Vagina (tissue), 2 donors: Measurements from ENCODE around the gene ELMO2. TPM values are rescaled to one million over a fixed set of nuclear protein-coding genes. Genes with fewer than 3 reads are reported as not detected.

Experiments
- DNase-seq, 2 donors: peaks; one replicate each; pipeline ENCODE4 v3.0.0-alpha.2; 2017; ENCODE audit errors: extremely low spot score in 2 of 2
- H3K27ac ChIP-seq: fragments of 200-600 bp; sonication (generic); one replicate; pipeline ENCODE4 v1.5.1; 2019
- H3K27me3 ChIP-seq: fragments of 200-600 bp; sonication (generic); one replicate; pipeline ENCODE4 v1.5.1; 2019
- H3K36me3 ChIP-seq, 2 donors: fragments of 200-600 bp; sonication (generic); one replicate each; pipeline ENCODE4 v1.5.1; 2017 to 2019
- H3K4me1 ChIP-seq: fragments of 200-600 bp; sonication (generic); one replicate; pipeline ENCODE4 v1.5.1; 2019
- H3K4me3 ChIP-seq, 2 donors: fragments of 200-600 bp; sonication (generic); 1 replicate in 1 of 2; 2 replicates in 1 of 2; pipeline ENCODE4 v1.5.1; 2016 to 2019
- H3K9me3 ChIP-seq: fragments of 200-600 bp; sonication (generic); one replicate; pipeline ENCODE4 v1.5.1; 2019
- POLR2A ChIP-seq, 2 donors: fragments of 450-650 bp; IDR thresholded peaks; one replicate each; pipeline ENCODE4 v1.6.1; 2017; ENCODE audit warnings: antibody characterized with exemption in 2 of 2, mild to moderate bottlenecking in 2 of 2, moderate library complexity in 2 of 2
- POLR2AphosphoS5 ChIP-seq, 2 donors: sonication (generic); formaldehyde crosslinking; IDR thresholded peaks; one replicate each; pipeline ENCODE4 v1.9.0; 2017; ENCODE audit warnings: antibody characterized with exemption in 2 of 2, mild to moderate bottlenecking in 2 of 2, low read depth in 1 of 2; ENCODE audit not compliant: insufficient read depth in 1 of 2
- intact Hi-C: fragments of 100-400 bp; cut with DNase I; formaldehyde crosslinking; loops from one replicate; pipeline ENCODE4 v1.15.1; 2023
- total RNA-seq: library from RNA; depleted of rRNA; stranded (reverse); fragments of >200 nt; gene quantifications from one replicate; pipeline ENCODE4 v1.2.3, GENCODE V29; 2016
- TF ChIP-seq, protein P1 (sequence below), 3 experiments: fragments of 450-650 bp in 2 of 3; fragments of 200-600 bp in 1 of 3; sonication (generic) in 1 of 3; IDR thresholded peaks; one replicate each; pipeline ENCODE4 v1.5.1; 2017 to 2019; ENCODE audit warnings: antibody characterized with exemption in 3 of 3, mild to moderate bottlenecking in 2 of 3, moderate library complexity in 2 of 3

ELMO2 gene
- total RNA-seq, 1 donor from 2014 or later = 73.9 TPM

DNA sequence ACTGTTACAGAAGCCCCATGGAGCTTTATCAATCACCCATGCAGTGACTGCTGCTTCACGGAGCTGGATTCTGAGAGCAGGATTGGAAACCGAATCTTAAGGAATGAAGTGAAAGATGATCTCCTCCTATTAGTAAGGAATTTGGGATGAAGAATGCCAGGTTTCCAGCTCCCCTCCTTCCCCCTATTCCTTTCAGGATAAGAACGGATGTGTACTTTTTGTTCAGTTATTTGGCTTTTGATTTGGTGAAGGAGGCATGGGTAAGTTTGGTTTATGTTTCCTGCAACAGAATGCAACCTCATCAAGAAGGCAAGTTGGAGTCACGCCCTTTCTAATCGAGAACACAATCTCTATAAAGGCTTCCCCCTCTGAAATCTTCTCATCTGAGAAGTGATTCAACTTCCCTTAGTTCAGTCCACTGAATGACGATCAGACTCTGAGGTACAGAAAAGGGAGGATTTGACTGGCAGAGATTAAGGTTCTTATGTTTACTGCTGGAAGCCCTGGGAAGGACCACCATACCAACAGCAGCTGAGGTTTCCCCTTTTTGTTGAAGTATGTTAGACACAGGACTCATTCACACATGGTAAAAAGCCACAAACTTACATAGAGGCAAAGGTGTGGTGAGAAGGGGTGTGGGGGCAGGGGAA, 5.5 kb downstream of the ELMO2 start:
- TF ChIP-seq POLR2AphosphoS5 (IDR thresholded peaks at IDR 0.05; ENCODE audit: insufficient read depth in 1 of 2, low read depth in 1 of 2) = no peak
- TF ChIP-seq, protein P1, sequence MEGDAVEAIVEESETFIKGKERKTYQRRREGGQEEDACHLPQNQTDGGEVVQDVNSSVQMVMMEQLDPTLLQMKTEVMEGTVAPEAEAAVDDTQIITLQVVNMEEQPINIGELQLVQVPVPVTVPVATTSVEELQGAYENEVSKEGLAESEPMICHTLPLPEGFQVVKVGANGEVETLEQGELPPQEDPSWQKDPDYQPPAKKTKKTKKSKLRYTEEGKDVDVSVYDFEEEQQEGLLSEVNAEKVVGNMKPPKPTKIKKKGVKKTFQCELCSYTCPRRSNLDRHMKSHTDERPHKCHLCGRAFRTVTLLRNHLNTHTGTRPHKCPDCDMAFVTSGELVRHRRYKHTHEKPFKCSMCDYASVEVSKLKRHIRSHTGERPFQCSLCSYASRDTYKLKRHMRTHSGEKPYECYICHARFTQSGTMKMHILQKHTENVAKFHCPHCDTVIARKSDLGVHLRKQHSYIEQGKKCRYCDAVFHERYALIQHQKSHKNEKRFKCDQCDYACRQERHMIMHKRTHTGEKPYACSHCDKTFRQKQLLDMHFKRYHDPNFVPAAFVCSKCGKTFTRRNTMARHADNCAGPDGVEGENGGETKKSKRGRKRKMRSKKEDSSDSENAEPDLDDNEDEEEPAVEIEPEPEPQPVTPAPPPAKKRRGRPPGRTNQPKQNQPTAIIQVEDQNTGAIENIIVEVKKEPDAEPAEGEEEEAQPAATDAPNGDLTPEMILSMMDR (IDR thresholded peaks at IDR 0.05) = no peak
- TF ChIP-seq POLR2A (IDR thresholded peaks at IDR 0.05) = no peak
- DNase-seq = no peak
- Histone ChIP-seq H3K4me1 (peaks cover 73% of the 10 kb centered on the region), H3K27ac (peak overlapping the region; percentile 84), H3K4me3 (peak overlapping the region; percentile 6 to 12), H3K9me3 (no peaks in the 10 kb centered on the region), H3K36me3 (peaks cover 0 to 10% of the 10 kb centered on the region in 2 donors), H3K27me3 (no peaks in the 10 kb centered on the region)
- intact Hi-C loops = no loop called here

DNA sequence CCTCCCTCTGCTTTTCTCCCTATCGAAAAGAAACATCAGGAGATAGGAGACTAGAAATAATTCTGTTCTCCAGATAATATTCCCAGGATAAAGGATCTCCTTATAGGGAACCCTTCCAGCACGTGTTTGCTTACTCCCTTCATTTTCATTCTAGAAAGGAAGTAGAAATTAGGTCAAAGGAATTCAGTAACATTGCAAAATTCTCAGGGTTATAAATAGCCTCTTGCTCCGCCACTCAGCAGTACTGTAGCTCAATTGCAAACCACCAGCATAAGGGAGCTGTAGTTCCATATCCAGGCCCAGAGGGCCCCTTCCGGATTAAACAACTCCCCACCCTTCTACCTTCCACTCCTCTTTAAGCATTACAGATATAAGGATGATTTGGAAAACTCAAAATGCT, 6.2 kb downstream of the ELMO2 start:
- peak overlapping the region; percentile 84 for H3K27ac ChIP-seq
- H3K27me3 ChIP-seq = no peaks in the 10 kb centered on the region
- peaks cover 0 to 13% of the 10 kb centered on the region in 2 donors for H3K36me3 ChIP-seq
- H3K4me1 ChIP-seq = peaks cover 70% of the 10 kb centered on the region
- TF ChIP-seq POLR2A (IDR thresholded peaks at IDR 0.05) (no peak), POLR2AphosphoS5 (IDR thresholded peaks at IDR 0.05; ENCODE audit: insufficient read depth in 1 of 2, low read depth in 1 of 2) (peak in 1 of 2 donors; percentile 77)
- TF ChIP-seq, protein P1 (IDR thresholded peaks at IDR 0.05) = no peak
- intact Hi-C loops = no loop called here
- H3K9me3 ChIP-seq = no peaks in the 10 kb centered on the region
- no peak for DNase-seq
- H3K4me3 ChIP-seq = peak overlapping the region; percentile 6 to 12

DNA sequence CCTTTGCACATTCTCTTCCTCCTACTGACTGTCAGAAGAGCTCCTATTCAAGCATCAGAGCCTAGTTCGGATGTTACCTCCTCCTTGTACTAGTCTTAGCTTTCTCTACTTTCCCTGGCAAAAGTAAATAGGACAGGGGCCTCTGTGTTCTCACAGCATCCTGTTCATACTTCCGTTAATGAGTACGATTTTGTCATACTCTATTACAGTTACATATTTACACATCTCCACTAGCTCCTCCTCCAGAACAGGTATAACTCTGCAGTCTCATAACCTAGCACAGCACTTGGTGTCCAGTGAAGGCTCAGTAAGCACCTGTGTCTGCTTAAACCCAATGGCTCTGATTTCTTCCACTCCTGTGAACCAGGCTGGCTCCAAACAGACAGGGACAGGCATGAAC, 7.0 kb downstream of the ELMO2 start:
- no peak for DNase-seq
- intact Hi-C loops = no loop called here
- H3K4me3 ChIP-seq = no peak overlapping the region
- H3K36me3 ChIP-seq = peaks cover 0 to 14% of the 10 kb centered on the region in 2 donors
- no peaks in the 10 kb centered on the region for H3K9me3 ChIP-seq
- no peaks in the 10 kb centered on the region for H3K27me3 ChIP-seq
- H3K27ac ChIP-seq = peak overlapping the region; percentile 84
- TF ChIP-seq, protein P1 (IDR thresholded peaks at IDR 0.05) = no peak
- TF ChIP-seq POLR2A (IDR thresholded peaks at IDR 0.05) (no peak), POLR2AphosphoS5 (IDR thresholded peaks at IDR 0.05; ENCODE audit: insufficient read depth in 1 of 2, low read depth in 1 of 2) (no peak)
- H3K4me1 ChIP-seq = peaks cover 70% of the 10 kb centered on the region

DNA sequence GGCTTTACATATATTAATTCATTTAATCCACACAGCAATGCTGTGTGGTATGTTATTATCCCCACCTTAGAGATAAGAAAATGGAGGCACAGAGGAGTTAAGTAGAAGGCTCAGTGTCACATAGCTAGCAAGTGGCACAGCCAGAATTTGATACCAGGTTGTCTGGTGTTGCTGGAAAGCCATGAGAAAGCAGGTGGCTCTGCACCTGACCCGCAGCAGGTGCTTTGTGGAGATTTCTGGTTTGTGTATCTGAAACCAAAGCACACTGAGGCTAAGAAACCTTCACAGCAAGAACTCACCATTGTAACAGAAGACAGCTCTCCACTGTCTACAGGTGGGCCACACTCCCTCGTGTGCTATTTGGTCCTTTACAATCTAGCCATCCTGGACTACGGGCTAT, 7.5 kb downstream of the ELMO2 start:
- peaks cover 70% of the 10 kb centered on the region for H3K4me1 ChIP-seq
- peak overlapping the region; percentile 84 for H3K27ac ChIP-seq
- H3K4me3 ChIP-seq = no peak overlapping the region
- intact Hi-C loops = no loop called here
- no peak for DNase-seq
- no peaks in the 10 kb centered on the region for H3K9me3 ChIP-seq
- H3K27me3 ChIP-seq = no peaks in the 10 kb centered on the region
- TF ChIP-seq, protein P1 (IDR thresholded peaks at IDR 0.05) = no peak
- peaks cover 0 to 18% of the 10 kb centered on the region in 2 donors for H3K36me3 ChIP-seq

DNA sequence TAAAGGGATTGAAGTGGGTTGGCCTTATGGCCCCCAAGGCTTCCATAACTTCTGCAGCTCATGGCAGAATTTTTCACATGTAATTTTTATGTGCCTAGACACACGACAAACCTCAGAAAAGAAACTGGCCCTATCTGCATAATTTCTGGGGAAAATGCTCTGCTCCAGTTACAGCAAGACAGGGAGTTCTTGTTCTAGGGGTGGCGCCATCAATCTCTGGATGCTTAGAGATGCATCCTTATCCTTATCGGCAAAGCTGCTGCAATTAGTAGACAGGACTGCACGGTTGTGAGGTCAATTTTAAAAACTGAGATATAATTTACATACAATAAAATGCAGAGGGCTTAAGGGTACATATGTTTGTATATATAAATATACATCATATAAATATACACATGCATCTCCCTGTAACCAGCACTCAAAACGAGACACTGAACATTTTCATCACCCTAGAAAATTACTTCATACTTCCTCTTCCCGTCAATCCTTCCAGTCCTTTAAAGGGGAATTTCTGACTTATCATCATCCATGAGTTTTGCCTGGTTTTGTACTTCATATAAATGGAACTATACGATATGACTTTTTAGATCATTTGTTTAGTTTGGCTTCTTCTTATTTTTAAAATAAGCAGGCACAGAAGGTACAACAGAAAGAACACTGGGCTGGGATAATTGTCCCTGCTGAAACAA, 10.2 kb downstream of the ELMO2 start:
- Histone ChIP-seq H3K9me3 (no peaks in the 10 kb centered on the region), H3K36me3 (peaks cover 0 to 44% of the 10 kb centered on the region in 2 donors), H3K4me1 (peaks cover 42% of the 10 kb centered on the region), H3K27me3 (no peaks in the 10 kb centered on the region), H3K4me3 (no peak overlapping the region), H3K27ac (no peak overlapping the region)
- no peak for DNase-seq
- intact Hi-C loops = no loop called here
- TF ChIP-seq, protein P1 (IDR thresholded peaks at IDR 0.05) = no peak
- no peak for TF ChIP-seq POLR2AphosphoS5 (IDR thresholded peaks at IDR 0.05; ENCODE audit: insufficient read depth in 1 of 2, low read depth in 1 of 2)
- TF ChIP-seq POLR2A (IDR thresholded peaks at IDR 0.05) = no peak
